Sigmoid colon (tissue), 4 donors: ENCODE results near the gene MBD4.
A peak's percentile ranks its signal among the peaks of the same experiment; 100 is the strongest.

ENCODE experiments used
- CTCF ChIP-seq, 4 experiments: fragments of 450-650 bp in 3 of 4; fragments of 200-600 bp in 1 of 4; IDR thresholded peaks; one replicate each; pipeline ENCODE4 v1.5.1; 2016 to 2019; ENCODE audit warnings: antibody characterized with exemption in 4 of 4, mild to moderate bottlenecking in 3 of 4, moderate library complexity in 2 of 4
- EP300 ChIP-seq, 4 donors: sonication (generic); formaldehyde crosslinking; IDR thresholded peaks; one replicate each; pipeline ENCODE4 v1.6.1; 2017; ENCODE audit warnings: antibody characterized with exemption in 4 of 4
- POLR2A ChIP-seq, 2 donors: fragments of 450-650 bp; IDR thresholded peaks; one replicate each; pipeline ENCODE4 v1.6.1; 2016; ENCODE audit warnings: antibody characterized with exemption in 2 of 2, mild to moderate bottlenecking in 2 of 2, moderate library complexity in 2 of 2
- POLR2AphosphoS5 ChIP-seq, 4 donors: sonication (generic); formaldehyde crosslinking; IDR thresholded peaks; one replicate each; pipeline ENCODE4 v1.6.1; 2017; ENCODE audit warnings: antibody characterized with exemption in 4 of 4

- TF ChIP-seq POLR2AphosphoS5 (IDR thresholded peaks at IDR 0.05) (peak; percentile 7 to 38 (median 26)), EP300 (IDR thresholded peaks at IDR 0.05) (no peak), CTCF (IDR thresholded peaks at IDR 0.05) (peak; percentile 70 to 79 (median 74)), POLR2A (IDR thresholded peaks at IDR 0.05) (no peak)
These were observed 40.4 kb downstream of the MBD4 start for GRCh38 chr3:129399145-129399894.
